Endometrium (tissue), 2 donors: ENCODE results near the gene TRAPPC10.
A peak's percentile ranks its signal among the peaks of the same experiment; 100 is the strongest.
"Not testable (repeated sequence)": the region's sequence is repeated elsewhere in the genome, so short reads cannot be mapped to it uniquely, and the experiment has no call there.

ENCODE experiments used
- FAIRE-seq: peaks from 2 replicates; lab custom pipeline; 2012; peaks lifted over from hg19 to GRCh38; lab: Jason Lieb, UNC
- donor health status: control.
- donor health status: control.

TRAPPC10 gene

DNA sequence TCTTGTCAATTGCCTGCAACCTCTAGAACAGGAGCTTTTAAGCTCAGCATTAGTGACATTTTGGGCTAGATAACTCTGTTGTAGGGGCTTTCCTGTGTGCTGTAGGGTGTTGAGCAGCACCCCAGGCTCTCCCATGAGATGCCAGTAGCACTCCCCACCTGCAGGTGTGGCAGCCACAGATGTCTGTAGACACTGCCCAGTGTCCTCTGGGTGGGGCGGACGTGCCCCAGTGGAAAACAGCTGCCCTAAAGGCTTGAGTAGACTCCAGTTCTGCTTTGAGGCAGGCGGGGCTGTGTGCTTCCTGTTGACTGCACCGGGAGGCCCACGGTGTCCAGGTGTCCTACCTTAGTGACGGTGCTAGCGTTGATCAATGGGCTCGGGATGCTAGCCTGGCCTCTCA, 78.2 kb downstream of the TRAPPC10 start:
- no peak for FAIRE-seq

DNA sequence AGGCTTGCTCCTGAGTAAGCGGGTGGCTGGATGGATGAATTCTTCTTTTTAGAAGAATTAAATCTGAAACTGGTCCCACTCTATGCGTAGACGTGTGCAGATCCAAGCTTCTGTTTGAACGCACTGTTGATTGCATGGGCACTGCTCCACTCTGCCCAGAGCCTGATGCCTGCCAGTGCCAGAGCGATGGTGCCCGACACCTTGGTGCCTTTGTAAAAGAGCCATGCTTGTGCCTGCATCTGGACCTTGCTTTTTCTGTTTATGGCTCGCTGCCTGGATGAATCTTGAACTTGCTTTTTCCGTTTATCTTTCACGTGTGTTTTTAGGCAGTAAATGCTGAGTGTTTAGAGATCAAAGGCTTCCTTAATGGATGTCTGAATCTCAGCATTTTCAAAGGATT, 80.1 kb downstream of the TRAPPC10 start:
- FAIRE-seq = no peak

DNA sequence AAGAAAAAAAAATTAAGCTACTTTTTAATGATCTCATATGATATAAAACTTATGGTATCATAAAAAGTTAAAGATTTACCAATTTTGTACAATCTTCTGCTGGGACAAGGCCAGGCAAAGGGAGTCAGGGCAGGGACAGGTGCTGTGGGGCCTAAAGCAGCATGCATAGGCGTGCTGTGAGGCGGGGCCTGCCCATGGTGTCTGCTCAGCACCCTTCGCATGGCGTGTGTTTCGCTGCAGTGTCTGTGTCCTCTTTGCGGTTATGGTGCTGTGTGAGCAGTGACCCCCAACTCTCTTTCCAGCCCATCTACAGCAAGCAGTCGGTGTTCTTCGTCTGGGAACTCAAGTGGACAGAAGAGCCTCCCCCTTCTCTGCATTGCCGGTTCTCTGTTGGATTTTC, 81.7 kb downstream of the TRAPPC10 start:
- FAIRE-seq = no peak

DNA sequence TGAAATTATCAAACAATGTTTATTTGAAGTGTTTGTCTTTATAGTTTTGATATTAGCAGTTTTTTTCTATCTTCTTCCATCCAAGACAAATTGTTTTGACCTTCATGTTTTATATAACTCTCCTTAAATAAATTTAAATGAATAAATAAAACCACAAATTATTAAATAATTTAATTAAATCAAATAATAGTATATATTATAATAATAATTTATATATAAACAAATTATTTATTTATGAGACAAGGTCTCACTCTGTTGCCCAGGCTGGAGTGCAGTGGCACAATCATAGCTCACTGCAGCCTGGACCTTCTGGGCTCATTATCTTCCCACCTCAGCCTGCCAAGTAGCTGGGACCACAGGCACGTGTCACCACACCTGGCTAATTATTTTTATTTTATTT, 82.7 kb downstream of the TRAPPC10 start:
- no peak for FAIRE-seq

DNA sequence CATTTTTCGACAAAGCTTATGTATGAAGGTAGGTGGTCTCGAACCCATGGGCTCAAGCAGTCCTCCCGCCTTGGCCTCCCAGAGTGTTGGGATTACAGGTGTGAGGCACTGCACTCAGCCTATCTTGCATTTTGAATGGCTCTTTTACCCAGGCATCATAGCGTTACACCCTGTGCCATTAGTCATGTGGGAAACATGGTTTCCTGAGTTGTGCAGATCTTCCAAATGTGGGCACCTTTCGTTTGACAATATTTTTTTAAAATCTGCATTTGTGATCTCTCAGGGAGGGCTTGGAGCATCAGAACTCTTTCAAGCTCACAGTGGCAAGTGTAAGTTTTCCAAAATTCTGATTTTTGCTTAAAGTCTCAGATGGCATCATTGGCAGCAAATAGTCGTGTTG, 86.4 kb downstream of the TRAPPC10 start:
- not testable (repeated sequence) for FAIRE-seq

DNA sequence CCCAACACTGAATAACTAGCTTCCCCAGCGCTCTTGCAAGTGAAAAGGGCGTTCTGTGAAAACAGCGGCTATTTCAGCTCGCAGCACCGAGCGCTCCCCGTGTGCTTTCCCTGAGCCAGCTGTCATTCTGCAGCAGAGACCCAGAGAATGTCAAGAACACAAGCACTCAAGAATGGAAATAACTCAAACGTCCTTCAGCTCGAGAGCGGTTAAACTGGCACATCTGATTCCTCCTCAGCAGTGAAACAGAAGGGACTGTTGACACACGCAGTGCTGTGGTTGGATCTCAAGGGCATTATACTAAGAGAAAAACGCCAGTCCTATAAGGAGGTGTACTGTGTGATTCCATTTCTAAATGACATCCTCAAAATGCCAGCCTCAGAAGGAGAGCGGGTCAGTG, 86.9 kb downstream of the TRAPPC10 start:
- not testable (repeated sequence) for FAIRE-seq

DNA sequence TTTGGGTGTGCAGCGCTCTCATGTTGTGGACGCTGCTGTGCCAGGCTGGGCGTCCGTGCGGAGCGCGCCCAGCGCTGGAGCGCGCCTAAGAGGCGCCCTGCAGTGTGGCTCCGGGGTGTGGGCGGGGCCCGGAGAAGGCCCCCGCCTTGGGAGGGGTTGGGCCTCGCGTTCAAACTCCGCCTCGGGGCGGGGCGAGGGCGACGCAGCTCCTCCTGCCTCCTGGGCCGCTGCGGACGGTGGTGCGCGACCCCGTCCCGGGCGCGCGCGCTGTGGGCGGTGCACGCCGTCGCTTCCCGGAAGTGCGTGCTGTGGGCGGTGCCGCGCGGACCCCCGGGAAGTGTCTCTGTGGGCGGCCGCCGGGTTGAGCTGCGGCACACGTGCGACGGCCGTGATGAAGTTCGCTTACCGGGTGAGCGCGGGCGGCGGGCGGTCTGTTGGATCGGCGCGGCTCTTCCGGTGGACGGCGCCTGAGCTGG, 95.0 kb downstream of the TRAPPC10 start, which contains the start of gene PWP2:
Gene PWP2 (plus strand): TSS at position 374 of the 476 bp plus-strand sequence. CDS start 18 bp downstream, at position 392.
- not testable (repeated sequence) for FAIRE-seq

DNA sequence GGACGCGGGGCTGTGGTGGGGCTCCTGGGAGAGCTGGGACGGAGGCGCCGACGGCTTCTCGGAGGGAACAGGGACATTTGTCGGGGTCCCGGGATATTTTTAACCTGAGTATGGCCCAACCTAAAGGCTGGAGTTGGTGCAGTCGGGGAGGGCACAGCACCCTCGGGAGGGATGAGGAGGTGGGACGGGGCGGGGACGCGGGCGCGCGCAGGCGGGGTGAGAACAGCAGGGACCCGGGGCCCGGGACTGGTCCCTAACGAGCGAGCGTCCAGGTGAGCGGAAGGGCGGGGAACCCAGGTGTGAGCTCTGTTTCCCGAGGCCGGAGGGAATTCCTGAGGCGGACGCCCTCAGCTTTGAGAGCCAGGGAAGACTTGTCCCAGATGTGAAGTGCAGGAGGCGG, 95.5 kb downstream of the TRAPPC10 start:
- FAIRE-seq = not testable (repeated sequence)

DNA sequence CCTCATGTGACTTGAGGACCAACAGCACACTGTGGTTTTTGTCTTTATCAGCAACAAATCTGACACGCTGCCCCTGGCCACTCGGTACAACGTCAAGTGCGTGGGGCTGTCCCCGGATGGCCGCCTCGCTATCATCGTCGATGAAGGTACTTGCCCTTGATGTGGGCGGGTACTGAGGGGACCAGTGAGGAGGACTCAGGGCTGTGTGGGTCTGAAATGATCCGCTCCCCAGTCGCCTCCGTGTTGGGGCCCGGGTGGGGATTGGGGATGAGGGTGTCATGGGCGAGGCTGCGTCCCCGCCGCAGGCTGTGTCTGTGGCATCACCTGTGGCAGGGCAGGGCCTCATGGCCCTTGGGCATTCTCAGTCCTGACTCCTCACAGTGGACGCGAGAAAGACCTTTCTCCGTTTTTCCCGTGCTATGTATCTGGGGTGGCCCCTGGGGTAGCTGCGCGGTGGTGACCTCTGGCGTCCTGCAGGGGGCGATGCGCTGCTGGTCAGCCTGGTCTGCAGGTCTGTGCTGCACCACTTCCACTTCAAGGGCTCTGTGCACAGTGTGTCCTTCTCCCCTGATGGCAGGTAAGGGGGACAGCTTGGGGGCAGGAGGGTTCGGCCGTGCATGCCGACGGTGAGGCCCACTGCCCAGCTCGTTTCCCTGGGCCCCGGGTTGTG, 101.7 kb downstream of the TRAPPC10 start:
- not testable (repeated sequence) for FAIRE-seq

DNA sequence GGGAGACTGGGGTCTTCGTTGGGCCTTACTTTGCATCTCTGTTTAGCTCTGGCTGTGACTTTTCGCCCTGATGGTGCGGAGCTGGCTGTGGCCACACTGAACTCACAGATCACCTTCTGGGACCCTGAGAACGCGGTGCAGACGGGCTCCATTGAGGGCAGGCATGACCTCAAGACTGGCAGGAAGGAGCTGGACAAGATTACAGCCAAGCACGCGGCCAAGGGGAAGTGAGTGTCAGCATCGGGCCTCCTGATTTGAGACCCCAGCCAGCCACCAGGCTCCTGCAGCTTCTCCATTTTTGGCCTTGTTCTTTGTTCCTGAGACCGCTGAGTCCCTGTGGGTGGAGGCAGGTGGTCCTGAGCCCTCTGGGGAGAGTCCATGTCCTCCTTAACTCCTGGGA, 110.0 kb downstream of the TRAPPC10 start:
- FAIRE-seq = not testable (repeated sequence)

DNA sequence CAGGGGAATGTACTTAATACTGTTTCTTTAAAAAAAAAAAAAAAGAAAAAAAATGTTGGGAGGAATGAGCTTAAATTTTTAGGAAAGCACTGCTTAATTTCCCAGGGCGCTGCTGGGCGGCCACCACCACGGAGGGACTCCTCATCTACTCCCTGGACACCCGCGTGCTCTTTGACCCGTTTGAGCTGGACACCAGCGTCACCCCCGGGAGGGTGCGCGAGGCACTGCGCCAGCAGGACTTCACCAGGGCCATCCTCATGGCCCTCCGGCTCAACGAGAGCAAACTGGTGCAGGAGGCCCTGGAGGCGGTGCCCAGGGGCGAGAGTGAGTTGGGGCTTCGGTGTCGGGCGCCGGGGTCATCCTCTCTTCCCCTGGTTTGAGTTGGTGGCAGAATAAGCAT, 115.7 kb downstream of the TRAPPC10 start:
- FAIRE-seq = not testable (repeated sequence)

DNA sequence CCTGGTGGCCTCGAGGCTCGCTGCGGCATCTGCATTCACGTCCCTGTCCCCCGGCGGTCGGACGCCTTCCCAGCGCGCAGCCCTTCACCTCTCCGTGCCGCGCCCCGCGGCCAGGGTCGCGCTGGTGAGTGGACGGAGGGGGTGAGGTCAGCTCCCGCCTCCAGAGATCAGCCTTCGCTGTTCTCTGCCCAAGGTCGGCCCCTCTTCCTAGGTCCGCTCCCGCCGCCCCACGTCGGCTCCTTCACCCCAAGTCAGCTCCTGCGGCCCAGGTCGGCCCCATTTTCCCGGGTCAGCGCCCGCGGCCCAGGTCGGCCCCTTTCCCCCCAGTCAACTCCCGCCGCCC, 121.6 kb downstream of the TRAPPC10 start:
- FAIRE-seq = not testable (repeated sequence)

DNA sequence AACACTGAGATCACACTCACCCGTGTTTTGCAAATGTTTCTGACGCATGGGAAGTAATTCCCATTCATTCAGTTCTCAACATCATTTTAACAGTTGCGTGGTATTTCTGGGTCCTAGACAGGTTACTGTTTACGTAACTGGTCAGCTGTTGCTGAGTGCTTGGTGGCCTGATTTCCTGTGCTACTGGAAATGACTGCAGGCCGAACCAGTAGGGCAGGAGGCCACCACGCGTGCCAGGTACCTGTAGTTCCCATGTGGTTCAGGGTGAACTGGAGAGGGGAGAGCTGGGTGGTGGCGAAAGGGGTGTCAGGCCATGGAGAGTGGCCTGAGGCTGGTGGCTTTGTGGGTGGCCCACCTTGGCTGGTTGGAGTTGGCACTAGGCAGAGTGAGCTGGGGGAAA, 122.6 kb downstream of the TRAPPC10 start:
- FAIRE-seq = not testable (repeated sequence)

DNA sequence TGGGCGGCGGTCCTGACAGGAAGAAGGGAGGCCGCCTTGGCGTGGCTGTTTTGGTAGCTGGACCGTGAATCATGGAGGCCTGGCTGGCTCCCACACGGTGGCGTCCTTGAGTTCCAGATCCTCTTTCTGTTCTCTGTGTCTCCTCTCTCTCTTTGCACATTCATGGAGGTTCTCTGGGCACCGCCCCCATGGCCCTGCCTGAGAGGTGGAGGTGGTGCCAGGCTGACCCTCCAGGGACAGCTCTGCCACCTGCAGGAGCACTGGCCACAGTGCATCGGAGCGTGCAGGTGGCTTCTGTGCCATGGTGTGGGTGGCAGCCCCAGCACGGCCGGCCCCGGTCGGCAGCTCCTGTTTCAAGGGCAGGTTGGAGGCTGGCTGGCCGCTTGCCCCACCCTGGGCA, 125.9 kb downstream of the TRAPPC10 start:
- FAIRE-seq = peak; percentile 39

DNA sequence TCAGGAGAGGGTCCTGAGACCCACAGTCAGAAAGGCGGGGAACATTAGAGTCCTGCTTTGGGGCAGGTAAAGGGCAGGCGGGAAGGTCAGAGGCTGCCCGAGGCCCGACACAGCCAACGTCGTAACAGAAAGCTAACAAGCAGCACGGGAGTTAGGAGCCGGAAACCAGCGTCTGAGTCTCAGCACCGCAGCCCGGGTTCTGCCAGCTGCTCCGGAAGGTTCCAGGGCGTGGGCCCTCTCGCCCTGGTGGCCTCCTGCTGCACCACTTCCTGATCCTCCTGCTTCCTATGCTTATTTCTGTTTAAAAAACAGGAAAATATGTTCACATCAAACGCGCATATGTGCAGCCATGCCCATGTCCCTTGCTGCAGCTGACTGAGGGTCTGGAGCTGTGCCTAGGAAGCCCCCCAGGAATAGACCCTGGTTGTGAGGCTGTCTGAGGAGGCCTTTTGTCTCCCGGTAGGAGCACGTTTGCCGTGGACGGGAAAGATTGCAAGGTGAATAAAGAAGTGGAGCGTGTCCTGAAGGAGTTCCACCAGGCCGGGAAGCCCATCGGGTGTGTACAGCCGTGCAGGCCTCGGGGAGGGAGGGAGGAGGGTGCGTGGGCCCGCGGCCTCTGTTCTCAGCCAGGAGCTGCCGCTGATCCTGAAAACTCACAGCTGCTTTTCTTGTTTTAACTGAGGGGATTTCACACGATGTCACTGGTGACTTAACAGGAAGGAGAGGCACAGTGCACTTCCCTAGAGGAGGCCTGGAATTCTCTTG, 127.9 kb downstream of the TRAPPC10 start:
- not testable (repeated sequence) for FAIRE-seq

DNA sequence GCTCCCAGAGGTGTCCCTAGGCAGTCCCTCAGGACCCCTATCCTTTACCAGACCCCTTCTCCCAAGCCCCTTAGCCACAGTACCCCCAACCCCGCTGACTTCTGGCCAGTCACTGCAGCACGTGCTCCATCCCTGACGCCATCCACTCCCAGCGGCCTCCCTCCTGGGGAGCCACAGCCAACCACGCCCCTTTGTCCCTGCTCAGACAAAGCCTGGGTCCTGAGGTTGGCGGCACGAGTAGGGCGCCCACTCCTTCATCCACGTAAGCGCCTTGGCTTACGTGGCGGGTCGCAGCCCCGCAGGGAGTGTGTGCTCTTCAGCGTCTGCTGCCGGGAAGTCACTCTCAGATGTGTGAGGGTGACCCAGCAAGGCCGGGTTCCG, 128.4 kb downstream of the TRAPPC10 start:
- FAIRE-seq = not testable (repeated sequence)

DNA sequence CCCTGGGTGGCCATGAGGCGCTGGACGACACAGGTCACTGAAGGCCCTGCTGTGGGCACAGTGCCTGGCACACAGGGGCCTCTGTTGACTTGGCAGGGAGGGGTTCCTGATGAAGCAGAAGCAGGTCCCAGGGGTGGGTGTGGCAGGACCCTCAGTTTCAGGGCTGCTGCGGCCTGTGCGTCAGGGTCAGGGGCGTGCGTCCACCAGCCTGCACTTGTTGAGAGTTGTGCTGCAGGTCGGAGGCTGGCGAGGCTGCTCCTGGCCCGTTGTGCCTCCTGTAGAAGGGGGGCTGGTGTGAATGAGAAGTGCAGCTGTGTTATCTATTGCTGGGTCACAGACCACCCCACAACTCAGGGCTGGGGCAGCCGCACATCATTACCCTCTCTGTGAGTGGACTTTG, 130.4 kb downstream of the TRAPPC10 start:
- FAIRE-seq = not testable (repeated sequence)

DNA sequence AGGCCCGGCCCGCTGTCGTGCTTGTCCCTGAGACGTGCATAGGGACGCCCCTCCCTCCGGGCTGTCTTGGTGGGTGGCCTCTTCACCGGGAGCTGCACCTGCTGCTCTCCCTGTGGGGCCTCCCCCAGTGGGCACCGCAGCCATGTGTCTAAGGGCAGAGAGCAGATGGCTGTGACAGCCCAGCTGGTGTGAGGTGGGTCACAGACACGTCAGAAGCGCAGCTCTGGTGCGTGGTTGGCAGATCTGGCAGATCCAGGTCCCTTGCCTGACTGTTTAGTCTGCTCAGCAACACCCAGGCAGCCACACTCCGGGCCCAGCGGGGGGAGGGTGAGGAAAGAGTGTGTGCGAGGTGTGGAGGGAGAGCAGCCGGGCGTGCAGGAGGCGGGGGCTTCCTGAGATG, 131.3 kb downstream of the TRAPPC10 start:
- not testable (repeated sequence) for FAIRE-seq

DNA sequence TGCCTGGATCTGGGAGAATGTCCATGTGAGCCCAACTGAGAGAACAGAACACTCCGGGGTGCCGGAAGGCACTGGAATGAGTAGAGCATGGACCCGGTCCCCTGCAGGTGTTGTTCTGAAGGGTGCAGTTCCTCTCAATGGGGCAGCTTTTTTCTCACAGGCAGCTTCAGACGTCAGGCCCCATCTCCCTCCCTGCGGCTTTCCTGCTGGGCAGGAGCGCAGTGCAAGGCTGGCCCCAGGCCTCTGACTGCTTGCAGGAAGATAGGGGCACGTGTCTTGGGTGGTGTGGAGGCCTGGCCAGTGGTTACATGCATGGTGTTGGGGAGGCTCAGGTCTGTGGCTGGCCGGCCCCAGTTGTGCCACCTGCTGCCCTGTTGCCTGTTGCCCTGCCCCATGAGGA, 131.9 kb downstream of the TRAPPC10 start:
- FAIRE-seq = not testable (repeated sequence)

DNA sequence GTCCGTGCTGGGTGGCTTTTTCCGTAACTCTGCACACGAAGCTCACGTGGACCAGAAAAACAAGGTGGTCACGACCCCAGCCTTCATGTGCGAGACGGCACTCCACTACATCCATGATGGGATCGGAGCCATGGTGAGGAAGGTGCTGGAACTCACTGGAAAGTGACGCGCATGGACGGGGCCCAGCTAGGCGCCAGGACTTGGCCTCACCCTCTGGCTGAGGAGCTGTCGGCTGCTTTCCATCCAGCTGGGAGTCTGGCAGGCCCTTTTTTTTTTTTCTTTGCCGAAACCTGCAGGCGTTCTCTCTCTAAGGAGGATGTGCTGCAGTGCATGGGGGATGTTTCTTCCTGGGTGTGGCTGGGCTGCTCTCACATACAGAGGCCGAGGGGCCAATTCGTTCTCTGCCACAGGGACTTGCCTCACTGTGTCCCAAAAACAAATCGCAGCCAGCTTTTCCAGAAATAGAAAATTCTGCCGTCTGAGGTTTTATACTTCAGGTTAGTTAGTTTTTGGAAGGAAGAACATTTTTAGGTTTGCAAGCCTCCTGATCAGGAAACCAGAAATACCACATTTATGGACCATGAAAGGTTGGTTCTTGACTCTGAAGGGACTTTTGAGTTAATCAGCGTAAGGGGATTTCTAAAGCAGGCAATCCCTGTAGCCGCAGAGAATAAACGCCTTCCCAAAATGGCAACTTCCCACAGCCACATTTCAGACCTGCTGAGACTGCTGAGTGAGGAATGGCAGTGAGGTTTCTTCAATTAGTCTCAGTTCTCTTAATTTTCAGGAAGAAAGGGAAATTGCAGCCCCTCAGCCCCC, 132.9 kb downstream of the TRAPPC10 start:
- FAIRE-seq = not testable (repeated sequence)

DNA sequence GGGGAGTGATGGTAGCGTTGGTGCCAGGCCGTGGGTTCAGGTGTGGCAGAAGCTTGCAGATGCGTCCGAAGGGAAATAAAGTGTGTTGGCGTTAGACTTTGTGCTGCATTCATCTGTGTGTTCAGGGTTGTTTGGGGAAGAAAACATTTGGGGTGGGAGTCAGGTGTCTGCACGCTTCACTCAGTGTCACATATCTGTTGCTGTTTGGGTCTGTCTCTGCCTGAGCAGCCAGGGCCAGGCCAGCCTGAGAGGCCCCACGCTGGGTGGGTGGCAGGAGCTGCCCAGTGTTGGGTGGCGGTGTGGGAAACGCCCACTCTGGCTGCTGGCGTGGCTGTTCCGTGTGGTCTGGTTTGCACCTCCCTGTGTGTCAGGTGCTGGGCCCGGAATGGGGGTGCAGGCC, 133.5 kb downstream of the TRAPPC10 start:
- not testable (repeated sequence) for FAIRE-seq

DNA sequence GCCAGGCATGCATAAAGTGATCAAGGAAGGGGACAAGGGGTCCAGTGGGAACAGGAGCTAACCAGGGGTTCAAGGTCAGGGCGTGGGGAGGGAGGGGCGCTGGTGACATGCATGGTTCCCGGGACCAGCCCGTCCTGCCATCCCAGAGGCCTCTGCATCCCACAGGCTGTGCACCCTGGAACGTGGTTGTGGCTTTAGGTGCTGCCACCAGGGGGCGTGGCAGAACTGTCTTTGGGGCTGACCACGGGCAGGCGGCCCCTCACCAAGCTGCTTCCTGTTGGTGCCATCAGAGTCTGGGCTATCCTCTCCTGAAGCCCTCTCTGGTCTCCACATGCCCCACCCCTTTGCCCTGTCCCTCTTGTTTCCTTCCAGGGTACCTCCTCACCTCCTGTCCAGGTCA, 135.0 kb downstream of the TRAPPC10 start:
- not testable (repeated sequence) for FAIRE-seq

DNA sequence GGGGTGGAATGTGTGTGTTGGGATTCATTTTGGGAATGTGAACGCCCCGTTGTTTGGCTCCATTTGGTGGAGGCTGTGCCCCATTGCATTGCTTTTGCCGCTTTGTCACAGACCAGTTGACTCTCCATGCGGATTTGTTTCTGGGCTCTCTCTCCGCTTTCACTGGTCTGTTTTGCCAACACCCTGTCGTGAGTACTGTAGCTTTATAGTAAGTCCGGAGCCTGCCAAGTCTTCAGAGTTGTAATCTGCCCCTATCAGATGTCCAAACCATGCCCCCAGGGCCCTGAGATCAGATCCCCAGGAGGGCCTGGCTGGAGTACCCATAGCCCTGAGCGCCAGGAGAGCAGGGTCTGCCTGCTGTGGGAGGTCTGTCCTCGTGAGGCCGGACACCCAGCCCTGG, 138.1 kb downstream of the TRAPPC10 start:
- not testable (repeated sequence) for FAIRE-seq
